ENCODE results near the gene RBM45.
"Not testable (repeated sequence)": the region's sequence is repeated elsewhere in the genome, so short reads cannot be mapped to it uniquely, and the experiment has no call there.

The RBM45 gene

GRCh38 chr2:178143481-178143880 is 31.2 kb downstream of the RBM45 start:
- no peak overlapping the region for H3K27ac ChIP-seq
- H3K4me3 ChIP-seq = no peak overlapping the region
- no peak for DNase-seq (ENCODE audit: low spot score)
- no peak for TF ChIP-seq CTCF (IDR thresholded peaks at IDR 0.05)

- DNase-seq (ENCODE audit: low spot score) = no peak
- H3K4me3 ChIP-seq = no peak overlapping the region
- no peak for TF ChIP-seq CTCF (IDR thresholded peaks at IDR 0.05)
- no peak overlapping the region for H3K27ac ChIP-seq
Observed at GRCh38 chr2:178152033-178152432, 39.8 kb downstream of the RBM45 start.

- DNase-seq (ENCODE audit: low spot score) = no peak
- TF ChIP-seq CTCF (IDR thresholded peaks at IDR 0.05) = no peak
- Histone ChIP-seq H3K4me3 (no peak overlapping the region), H3K27ac (no peak overlapping the region)
Observed at GRCh38 chr2:178152542-178152941, 40.3 kb downstream of the RBM45 start.

GRCh38 chr2:178152977-178153376 is 40.7 kb downstream of the RBM45 start:
- no peak for DNase-seq (ENCODE audit: low spot score)
- no peak overlapping the region for H3K27ac ChIP-seq
- no peak overlapping the region for H3K4me3 ChIP-seq
- TF ChIP-seq CTCF (IDR thresholded peaks at IDR 0.05) = no peak

GRCh38 chr2:178153878-178154277 is 41.6 kb downstream of the RBM45 start:
- not testable (repeated sequence) for H3K27ac ChIP-seq; H3K4me3 ChIP-seq; DNase-seq (ENCODE audit: low spot score)

GRCh38 chr2:178155524-178155923 is 43.3 kb downstream of the RBM45 start:
- no peak for TF ChIP-seq CTCF (IDR thresholded peaks at IDR 0.05)
- Histone ChIP-seq H3K4me3 (no peak overlapping the region), H3K27ac (no peak overlapping the region)
- DNase-seq (ENCODE audit: low spot score) = no peak

- no peak for DNase-seq (ENCODE audit: low spot score)
- no peak for TF ChIP-seq CTCF (IDR thresholded peaks at IDR 0.05)
- H3K4me3 ChIP-seq = no peak overlapping the region
- H3K27ac ChIP-seq = no peak overlapping the region
Observed at GRCh38 chr2:178157574-178157973, 45.3 kb downstream of the RBM45 start.

GRCh38 chr2:178159966-178160365 is 47.7 kb downstream of the RBM45 start:
- no peak for TF ChIP-seq CTCF (IDR thresholded peaks at IDR 0.05)
- no peak overlapping the region for H3K27ac ChIP-seq
- DNase-seq (ENCODE audit: low spot score) = no peak
- no peak overlapping the region for H3K4me3 ChIP-seq

Data from coronary artery (tissue), 2 donors.